HEK293T (cell line): ENCODE results near the gene GIPC3.
A peak's percentile ranks its signal among the peaks of the same experiment; 100 is the strongest.

Experiments used
- CTCF ChIA-PET: fragments of 350-600 bp; formaldehyde crosslinking; extraction: SDS; loops from one replicate; lab custom pipeline; 2021; ENCODE audit warnings: antibody characterized with exemption, inconsistent platforms; lab: Yijun Ruan, JAX
- POLR2A ChIA-PET: fragments of 350-600 bp; formaldehyde crosslinking; extraction: SDS; loops from one replicate; lab custom pipeline; 2020; ENCODE audit warnings: antibody characterized with exemption, inconsistent platforms; lab: Yijun Ruan, JAX
- DNase-seq: peaks from one replicate; pipeline ENCODE4 v3.0.0; 2012; ENCODE audit warnings: mixed read lengths; ENCODE audit errors: extremely low spot score
- ARNT ChIP-seq: fragments of 450-650 bp; IDR thresholded peaks from 2 replicates; pipeline ENCODE4 v1.6.1; 2017; ENCODE audit warnings: mild to moderate bottlenecking
- BHLHE40 ChIP-seq: fragments of 450-650 bp; IDR thresholded peaks from 2 replicates; pipeline ENCODE4 v1.6.1; 2016; ENCODE audit warnings: mild to moderate bottlenecking, moderate library complexity, borderline replicate concordance
- CTBP1 ChIP-seq: fragments of 450-650 bp; IDR thresholded peaks from 2 replicates; pipeline ENCODE4 v1.6.1; 2016; ENCODE audit warnings: borderline replicate concordance
- ELF4 ChIP-seq: fragments of 450-650 bp; IDR thresholded peaks from 2 replicates; pipeline ENCODE4 v1.6.1; 2017; ENCODE audit warnings: antibody characterized with exemption
- FOXA1 ChIP-seq: fragments of 450-650 bp; IDR thresholded peaks from 2 replicates; pipeline ENCODE4 v1.6.1; 2016; ENCODE audit warnings: mild to moderate bottlenecking
- FOXK2 ChIP-seq: fragments of 450-650 bp; IDR thresholded peaks from 2 replicates; pipeline ENCODE4 v1.6.1; 2016; ENCODE audit warnings: mild to moderate bottlenecking
- FOXM1 ChIP-seq: fragments of 450-650 bp; IDR thresholded peaks from 2 replicates; pipeline ENCODE4 v1.6.1; 2017; ENCODE audit warnings: mild to moderate bottlenecking, borderline replicate concordance
- HDGF ChIP-seq: fragments of 450-650 bp; IDR thresholded peaks from 2 replicates; pipeline ENCODE4 v1.6.1; 2017; ENCODE audit warnings: antibody characterized with exemption, borderline replicate concordance
- L3MBTL2 ChIP-seq: fragments of 450-650 bp; conservative IDR thresholded peaks from 2 replicates; pipeline ENCODE4 v1.6.1; 2016; ENCODE audit warnings: mild to moderate bottlenecking
- LEF1 ChIP-seq: fragments of 450-650 bp; IDR thresholded peaks from 2 replicates; pipeline ENCODE4 v1.6.1; 2017; ENCODE audit warnings: mild to moderate bottlenecking, borderline replicate concordance
- NFRKB ChIP-seq: fragments of 450-650 bp; IDR thresholded peaks from 2 replicates; pipeline ENCODE4 v1.6.1; 2016; ENCODE audit warnings: mild to moderate bottlenecking, moderate library complexity
- PKNOX1 ChIP-seq: fragments of 450-650 bp; IDR thresholded peaks from 2 replicates; pipeline ENCODE4 v1.6.1; 2016
- SP1 ChIP-seq: fragments of 450-650 bp; IDR thresholded peaks from 2 replicates; pipeline ENCODE4 v1.6.1; 2017
- SUZ12 ChIP-seq: fragments of 450-650 bp; IDR thresholded peaks from 2 replicates; pipeline ENCODE4 v1.6.1; 2016; ENCODE audit warnings: mild to moderate bottlenecking
- TARDBP ChIP-seq: fragments of 450-650 bp; IDR thresholded peaks from 2 replicates; pipeline ENCODE4 v1.6.1; 2016
- ZNF384 ChIP-seq: fragments of 450-650 bp; IDR thresholded peaks from 2 replicates; pipeline ENCODE4 v1.6.1; 2016

GIPC3 gene

GRCh38 chr19:3606174-3606689 is 21.0 kb downstream of the GIPC3 start:
- ChIA-PET CTCF (no interaction called here), POLR2A (interaction anchor here (1.0 kb wide), 1 partner anchor 157 kb away, joined by 4 read pairs; the partner anchor contains the start of gene MRPL54)
- TF ChIP-seq LEF1 (no peak), NFRKB (no peak), ELF4 (no peak), PKNOX1 (no peak)
- DNase-seq, result no peak

- 0 out of 2 replicates have a peak, but pooled peaks have one; percentile 70 for TF ChIP-seq HDGF
- no peak for TF ChIP-seq ELF4
- POLR2A ChIA-PET, result interaction anchor here (1.0 kb wide), 1 partner anchor 156 kb away, joined by 4 read pairs; the partner anchor contains the start of gene MRPL54
- peak; percentile 79 for DNase-seq
- CTCF ChIA-PET, result no interaction called here
Measured at GRCh38 chr19:3606690-3607289, 21.5 kb downstream of the GIPC3 start, which contains the start of gene TBXA2R. TBXA2R (minus strand) TSS chr19:3606875; CDS start chr19:3600634, 6,241 bp downstream.

GRCh38 chr19:3607303-3608078 is 22.2 kb downstream of the GIPC3 start:
- POLR2A ChIA-PET, result interaction anchor here (1.0 to 1.4 kb wide), 3 partner anchors 16 to 155 kb away, joined by 3 to 7 read pairs (median 4); partner anchors contain the start of gene MRPL54
- DNase-seq, result no peak
- TF ChIP-seq L3MBTL2, result no peak
- no peak for TF ChIP-seq PKNOX1
- TF ChIP-seq FOXA1, result no peak
- TF ChIP-seq ZNF384, result no peak
- no peak for TF ChIP-seq HDGF
- TF ChIP-seq SUZ12, result no peak
- no peak for TF ChIP-seq FOXM1
- TF ChIP-seq NFRKB, result no peak
- TF ChIP-seq ARNT, result no peak
- TF ChIP-seq LEF1, result no peak
- no peak for TF ChIP-seq ELF4
- TF ChIP-seq FOXK2, result no peak
- no peak for TF ChIP-seq BHLHE40
- TF ChIP-seq SP1, result no peak
- TF ChIP-seq CTBP1, result no peak
- CTCF ChIA-PET, result interaction anchor here (0.6 to 1.6 kb wide), 5 partner anchors 11 to 600 kb away, joined by 4 to 8 read pairs (median 4); no protein-coding TSS in a partner anchor

GRCh38 chr19:3608079-3608641 is 22.9 kb downstream of the GIPC3 start:
- CTCF ChIA-PET, result interaction anchor here (0.9 to 1.6 kb wide), 4 partner anchors 11 to 33 kb away, joined by 4 to 8 read pairs (median 4); no protein-coding TSS in a partner anchor
- TF ChIP-seq LEF1 (no peak), ZNF384 (no peak), PKNOX1 (no peak), ELF4 (no peak), L3MBTL2 (no peak), ARNT (no peak), BHLHE40 (no peak), FOXA1 (no peak), SP1 (no peak), FOXK2 (no peak), SUZ12 (no peak), NFRKB (no peak), CTBP1 (no peak), HDGF (no peak)
- no peak for DNase-seq
- POLR2A ChIA-PET, result interaction anchor here (1.4 kb wide), 2 partner anchors 15 to 16 kb away, joined by 3 to 7 read pairs; no protein-coding TSS in a partner anchor

- POLR2A ChIA-PET, result interaction anchor here (1.4 kb wide), 2 partner anchors 14 to 17 kb away, joined by 3 to 7 read pairs; no protein-coding TSS in a partner anchor
- no peak for DNase-seq
- CTCF ChIA-PET, result interaction anchor here (0.6 to 1.6 kb wide), 3 partner anchors 10 to 304 kb away, joined by 3 to 8 read pairs (median 4); no protein-coding TSS in a partner anchor
- no peak for TF ChIP-seq SUZ12
- no peak for TF ChIP-seq BHLHE40
- TF ChIP-seq ARNT, result no peak
- no peak for TF ChIP-seq TARDBP
- no peak for TF ChIP-seq FOXM1
Measured at GRCh38 chr19:3608750-3609322, 23.6 kb downstream of the GIPC3 start.
